ENCODE data around the gene SCGB1A1. TPM values are rescaled to one million over a fixed set of nuclear protein-coding genes. Genes with fewer than 3 reads are reported as not detected.

Gene SCGB1A1
- total RNA-seq, 1 donor from 2014 or later: not detected

- no peak for TF ChIP-seq CTCF (conservative IDR thresholded peaks at IDR 0.05)
- no peaks in the 10 kb centered on the region for H3K9me3 Mint-ChIP-seq
- no peak overlapping the region for H3K4me3 Mint-ChIP-seq
- H3K36me3 Mint-ChIP-seq: no peaks in the 10 kb centered on the region
- no peak for DNase-seq (ENCODE audit: extremely low spot score, unreplicated experiment)
- H3K27ac Mint-ChIP-seq: no peak overlapping the region
- no peaks in the 10 kb centered on the region for H3K27me3 Mint-ChIP-seq
- H3K4me1 Mint-ChIP-seq (ENCODE audit: unreplicated experiment): peaks cover 44% of the 10 kb centered on the region
Observed at GRCh38 chr11:62399878-62400266, 19.0 kb upstream of the SCGB1A1 start.

DNA sequence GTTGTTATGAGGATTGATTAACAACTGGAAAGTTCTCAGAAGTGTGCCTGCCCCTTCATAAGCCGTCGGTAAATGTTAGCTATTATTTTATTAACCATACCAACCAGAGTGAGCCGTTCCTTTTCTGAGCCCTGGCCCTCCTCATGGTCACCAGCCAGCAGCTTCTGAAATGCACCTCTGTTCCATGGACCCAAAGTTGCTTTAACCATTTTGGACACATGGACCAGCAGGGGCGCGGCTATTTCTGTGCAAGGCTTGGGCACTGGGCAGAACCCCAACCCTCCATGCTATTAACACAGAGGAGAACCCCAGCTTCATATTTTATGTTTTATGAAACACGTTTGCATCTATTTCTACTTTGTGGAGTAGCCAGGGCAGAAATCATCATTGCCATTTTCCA lies 18.6 kb upstream of the SCGB1A1 start:
- no peaks in the 10 kb centered on the region for H3K27me3 Mint-ChIP-seq
- no peak overlapping the region for H3K27ac Mint-ChIP-seq
- no peaks in the 10 kb centered on the region for H3K36me3 Mint-ChIP-seq
- peaks cover 43% of the 10 kb centered on the region for H3K4me1 Mint-ChIP-seq (ENCODE audit: unreplicated experiment)
- no peak for DNase-seq (ENCODE audit: extremely low spot score, unreplicated experiment)
- no peaks in the 10 kb centered on the region for H3K9me3 Mint-ChIP-seq
- no peak overlapping the region for H3K4me3 Mint-ChIP-seq
- TF ChIP-seq CTCF (conservative IDR thresholded peaks at IDR 0.05): no peak

DNA sequence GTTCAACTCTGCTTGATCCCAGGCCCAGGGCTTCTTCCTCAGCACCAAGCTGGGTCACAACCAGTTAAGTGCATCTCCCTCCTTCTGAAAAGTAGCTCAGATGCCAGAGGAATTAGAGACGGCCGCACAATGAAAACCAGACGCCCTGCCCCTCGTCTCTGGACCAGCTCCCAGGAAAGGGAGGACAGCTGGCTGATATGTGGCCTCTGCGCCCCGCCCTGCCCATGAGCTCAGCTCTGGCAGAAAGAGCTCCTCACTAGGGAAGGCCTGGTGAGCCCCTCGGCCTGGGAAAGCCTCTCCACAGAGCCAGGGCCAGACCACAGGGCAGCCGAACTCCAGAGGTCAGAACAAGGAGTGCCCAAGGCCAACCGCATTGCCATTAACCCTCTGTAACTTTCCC lies 18.1 kb upstream of the SCGB1A1 start:
- no peak overlapping the region for H3K27ac Mint-ChIP-seq
- no peak for DNase-seq (ENCODE audit: extremely low spot score, unreplicated experiment)

GRCh38 chr11:62401356-62401755 lies 17.5 kb upstream of the SCGB1A1 start:
- Mint-ChIP-seq H3K36me3 (no peaks in the 10 kb centered on the region), H3K4me3 (no peak overlapping the region), H3K27me3 (no peaks in the 10 kb centered on the region), H3K9me3 (no peaks in the 10 kb centered on the region), H3K4me1 (ENCODE audit: unreplicated experiment) (peaks cover 41% of the 10 kb centered on the region), H3K27ac (no peak overlapping the region)
- TF ChIP-seq CTCF (conservative IDR thresholded peaks at IDR 0.05): no peak
- DNase-seq (ENCODE audit: extremely low spot score, unreplicated experiment): no peak

More for the DNA sequence above, 18.1 kb upstream of the SCGB1A1 start:
- Mint-ChIP-seq H3K4me1 (ENCODE audit: unreplicated experiment) (peaks cover 42% of the 10 kb centered on the region), H3K4me3 (no peak overlapping the region), H3K9me3 (no peaks in the 10 kb centered on the region), H3K36me3 (no peaks in the 10 kb centered on the region), H3K27me3 (no peaks in the 10 kb centered on the region)
- TF ChIP-seq CTCF (conservative IDR thresholded peaks at IDR 0.05): no peak

- H3K4me1 Mint-ChIP-seq (ENCODE audit: unreplicated experiment): peaks cover 37% of the 10 kb centered on the region
Observed at GRCh38 chr11:62401811-62402210, 17.0 kb upstream of the SCGB1A1 start.

More at GRCh38 chr11:62401811-62402210, 17.0 kb upstream of the SCGB1A1 start:
- no peak for DNase-seq (ENCODE audit: extremely low spot score, unreplicated experiment)
- Mint-ChIP-seq H3K27ac (no peak overlapping the region), H3K4me3 (no peak overlapping the region), H3K9me3 (no peaks in the 10 kb centered on the region), H3K36me3 (no peaks in the 10 kb centered on the region), H3K27me3 (no peaks in the 10 kb centered on the region)
- no peak for TF ChIP-seq CTCF (conservative IDR thresholded peaks at IDR 0.05)
